GM18526 (cell line): ENCODE results near the gene ANKRD11.

Experiments used
- POLR2A ChIP-seq: IDR thresholded peaks from 3 replicates; pipeline ENCODE4 v1.6.1; 2011; ENCODE audit not compliant: insufficient read length; ENCODE audit errors: extremely low read depth

ANKRD11 gene

DNA sequence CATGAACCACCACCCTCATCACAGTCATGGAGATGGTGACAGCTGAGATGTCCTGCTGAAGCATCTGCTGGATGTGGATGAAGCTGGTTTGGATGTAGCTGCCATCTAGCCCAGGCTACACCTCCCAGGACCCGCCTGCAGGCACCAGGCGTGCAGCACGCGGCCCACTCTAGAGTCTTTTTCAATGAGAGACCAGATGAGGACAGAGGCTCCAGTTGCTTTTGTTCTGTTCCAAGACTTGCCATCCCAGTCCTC lies 170.8 kb downstream of the ANKRD11 start:
- TF ChIP-seq POLR2A = no peak

DNA sequence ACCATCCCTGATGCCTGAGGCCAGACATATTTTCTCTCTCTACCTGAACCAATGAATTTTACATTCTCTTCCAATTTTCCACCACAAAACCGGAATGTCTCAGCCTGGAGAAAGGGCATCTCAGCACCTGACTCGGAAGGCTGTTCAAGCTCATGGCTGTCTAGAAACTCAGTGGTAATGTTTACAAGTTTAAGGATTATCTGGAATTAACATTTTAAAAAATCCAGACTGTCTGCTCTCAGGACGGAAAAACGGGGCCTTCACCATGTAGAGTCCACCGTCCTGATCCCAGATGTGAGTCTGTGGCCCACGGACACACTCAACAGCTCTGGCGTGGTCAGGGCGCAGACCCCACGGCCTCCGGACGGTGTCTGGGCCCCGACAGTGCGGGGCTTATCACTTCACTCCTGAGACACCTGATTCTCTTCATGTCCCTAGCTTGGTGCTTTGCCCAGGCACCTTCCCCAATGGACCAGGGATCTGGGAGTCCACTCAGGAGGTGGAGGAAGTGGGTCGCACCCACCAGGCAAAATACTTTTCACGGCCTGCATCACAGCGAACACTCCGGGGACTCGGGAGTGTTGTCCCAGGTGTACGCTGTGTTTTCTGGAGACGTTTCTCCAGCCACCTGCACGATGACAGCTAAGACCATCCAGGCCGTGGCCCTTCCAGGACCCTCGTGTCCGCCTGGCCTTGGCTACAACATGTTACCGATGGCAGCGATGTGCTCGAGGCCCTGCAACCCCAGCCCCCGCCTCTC lies 171.3 kb downstream of the ANKRD11 start:
- no peak for TF ChIP-seq POLR2A

DNA sequence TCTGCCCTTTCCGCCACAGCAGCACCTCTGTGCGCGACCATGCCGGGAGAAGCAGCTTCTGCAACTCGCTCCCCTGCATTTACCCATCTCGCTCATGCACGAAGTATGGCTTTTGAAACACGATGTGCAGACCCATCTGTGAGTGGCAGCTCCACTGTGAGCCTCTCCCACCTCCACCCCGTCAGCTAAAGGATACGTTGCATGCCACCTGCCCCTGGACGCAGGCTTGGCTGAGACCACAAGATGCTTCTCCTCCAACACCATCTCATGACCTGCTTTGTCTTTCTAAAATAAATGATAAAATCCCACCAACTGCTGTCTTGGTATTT lies 172.0 kb downstream of the ANKRD11 start:
- no peak for TF ChIP-seq POLR2A

GRCh38 chr16:89317729-89318429 lies 172.5 kb downstream of the ANKRD11 start:
- no peak for TF ChIP-seq POLR2A

- no peak for TF ChIP-seq POLR2A
Observed at GRCh38 chr16:89317101-89317671, 173.2 kb downstream of the ANKRD11 start.

GRCh38 chr16:89316701-89317100 lies 173.7 kb downstream of the ANKRD11 start:
- TF ChIP-seq POLR2A = no peak

- TF ChIP-seq POLR2A = no peak
Observed at GRCh38 chr16:89315791-89316581, 174.4 kb downstream of the ANKRD11 start.

DNA sequence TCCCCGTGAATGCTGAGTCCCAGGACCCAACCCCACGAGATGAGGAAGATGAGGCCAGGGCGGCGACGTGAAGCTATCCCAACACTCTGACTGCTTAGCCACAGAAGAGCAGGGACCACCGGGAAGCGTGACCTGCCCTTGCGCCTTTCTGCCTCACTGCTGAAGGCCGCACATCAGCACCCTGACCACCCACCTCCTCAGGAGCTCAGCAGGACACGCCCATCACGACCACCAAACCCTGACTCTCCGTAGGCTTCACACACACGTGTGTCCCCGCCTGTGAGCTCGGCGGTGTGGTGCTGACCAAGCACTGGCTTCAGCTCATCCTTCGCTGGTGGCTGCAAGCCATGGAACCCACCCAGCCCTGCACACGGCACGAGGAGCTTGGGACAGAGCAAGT lies 175.1 kb downstream of the ANKRD11 start:
- no peak for TF ChIP-seq POLR2A

GRCh38 chr16:89314854-89315253 lies 175.5 kb downstream of the ANKRD11 start:
- TF ChIP-seq POLR2A = no peak

- no peak for TF ChIP-seq POLR2A
Observed at GRCh38 chr16:89314357-89314756, 176.0 kb downstream of the ANKRD11 start.

DNA sequence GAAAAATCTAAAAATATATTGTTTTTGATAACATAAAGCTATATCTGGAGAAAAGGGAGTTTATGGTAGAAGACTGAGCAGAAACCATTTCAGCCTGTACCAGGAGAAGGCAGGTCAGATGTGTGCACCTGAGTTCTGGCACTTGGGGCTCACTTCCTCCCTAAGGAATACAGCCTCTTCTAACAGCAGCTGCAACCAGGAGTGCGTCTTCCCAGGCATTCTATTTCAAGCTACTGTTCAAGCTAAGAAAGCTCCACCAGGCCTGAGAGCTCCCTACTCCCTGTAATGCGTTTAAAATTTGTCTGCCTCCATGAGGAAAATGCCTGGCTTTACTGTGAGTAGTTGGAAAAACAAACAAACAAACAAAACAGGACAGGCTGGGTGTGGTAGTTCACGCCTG lies 176.8 kb downstream of the ANKRD11 start:
- TF ChIP-seq POLR2A = no peak

GRCh38 chr16:89312598-89313299 lies 177.6 kb downstream of the ANKRD11 start:
- TF ChIP-seq POLR2A = no peak

- no peak for TF ChIP-seq POLR2A
Observed at GRCh38 chr16:89312194-89312593, 178.2 kb downstream of the ANKRD11 start.

- no peak for TF ChIP-seq POLR2A
Observed at GRCh38 chr16:89311636-89312035, 178.7 kb downstream of the ANKRD11 start.

- no peak for TF ChIP-seq POLR2A
Observed at GRCh38 chr16:89309438-89310122, 180.8 kb downstream of the ANKRD11 start.
